HG03159 (cell line): Measurements from ENCODE around the gene KLHL4.
"Not testable (repeated sequence)": the region's sequence is repeated elsewhere in the genome, so short reads cannot be mapped to it uniquely, and the experiment has no call there.

Experiments
- ATAC-seq: cut with Tn5 transposase; IDR thresholded peaks from one replicate; pipeline ENCODE4 v1.9.1; 2021; ENCODE audit warnings: mild to moderate bottlenecking, moderate library complexity; ENCODE audit not compliant: unreplicated experiment

The KLHL4 gene

GRCh38 chrX:87661761-87662160, 144.2 kb downstream of the KLHL4 start:
- no peak for ATAC-seq

DNA sequence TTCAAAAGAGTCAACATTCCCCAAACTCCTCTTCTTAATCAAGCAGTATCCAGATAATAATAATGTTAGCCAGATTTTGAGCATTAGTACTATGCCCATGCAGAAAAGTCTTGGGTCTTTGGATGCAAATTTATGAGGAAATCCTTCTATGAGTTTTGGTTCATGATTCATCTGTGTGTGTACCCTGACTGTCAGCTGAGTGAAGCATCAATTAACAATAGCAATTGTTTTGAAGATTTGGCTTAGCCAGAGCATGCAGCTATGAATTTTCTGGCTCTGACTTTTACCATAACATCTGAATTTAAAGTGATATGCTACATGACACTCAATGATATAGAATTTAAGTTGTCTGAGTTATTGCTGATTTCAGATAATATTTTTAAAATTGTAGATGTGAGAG, 145.8 kb downstream of the KLHL4 start:
- ATAC-seq = no peak

DNA sequence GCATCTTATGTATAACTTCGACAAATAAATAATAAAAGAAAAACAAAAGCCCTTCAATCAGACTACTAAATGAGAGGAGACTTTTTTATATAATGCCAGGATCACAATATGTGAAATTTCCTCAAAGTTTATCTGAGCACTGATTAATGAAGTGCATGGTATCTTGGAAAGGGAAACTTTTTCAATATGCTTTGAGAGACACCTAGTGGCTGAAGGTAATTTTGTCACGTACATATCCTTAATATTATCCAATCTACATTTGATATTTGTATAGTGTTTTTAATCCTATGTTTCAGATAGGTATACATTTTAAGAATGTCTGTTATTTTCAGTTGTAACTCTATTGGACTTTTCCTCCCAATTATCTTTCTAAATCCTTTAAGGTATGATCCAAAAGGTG, 146.8 kb downstream of the KLHL4 start:
- no peak for ATAC-seq

DNA sequence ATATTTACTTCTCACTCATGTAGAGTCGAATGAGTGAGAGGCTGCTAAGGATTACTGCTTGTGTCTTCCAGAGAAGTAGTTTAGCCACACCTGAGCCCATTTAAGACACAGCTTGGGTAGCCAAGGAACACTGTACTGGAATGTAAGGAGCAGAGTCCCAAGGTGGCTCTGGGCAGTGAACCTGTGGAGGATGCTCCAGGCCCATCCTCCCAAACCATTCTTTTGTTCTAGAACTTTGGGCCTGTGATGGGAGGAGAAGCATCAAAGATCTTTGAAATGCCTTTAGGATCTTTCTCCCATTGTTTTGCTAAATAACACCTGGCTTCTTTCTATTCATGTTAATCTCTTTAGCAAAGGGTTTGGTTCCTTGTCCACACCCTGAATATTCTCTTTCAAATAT, 162.2 kb downstream of the KLHL4 start:
- no peak for ATAC-seq

DNA sequence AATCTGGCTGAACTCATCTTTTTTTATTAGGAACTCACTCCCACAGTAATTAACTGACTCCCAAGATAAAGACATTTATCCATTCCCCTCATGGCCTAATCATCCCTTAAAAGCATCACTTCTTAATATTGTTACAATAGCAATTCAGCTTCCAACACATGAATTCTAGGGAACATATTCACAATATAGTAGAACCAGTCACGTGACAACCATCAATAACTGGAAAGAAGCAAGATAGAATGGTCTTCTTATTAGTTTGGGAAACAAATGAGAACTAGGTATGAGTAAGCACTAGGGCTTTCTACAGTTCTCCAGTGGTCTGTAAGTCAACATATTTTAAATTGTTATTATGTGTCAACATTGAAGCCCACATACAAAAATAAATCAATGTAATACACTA, 170.1 kb downstream of the KLHL4 start:
- no peak for ATAC-seq

- ATAC-seq = not testable (repeated sequence)
These were observed 170.6 kb downstream of the KLHL4 start for GRCh38 chrX:87688113-87688748.

- not testable (repeated sequence) for ATAC-seq
These were observed 171.6 kb downstream of the KLHL4 start for GRCh38 chrX:87689218-87689617.

- ATAC-seq = no peak
These were observed 175.6 kb downstream of the KLHL4 start for GRCh38 chrX:87693204-87693603.

- no peak for ATAC-seq
These were observed 179.8 kb downstream of the KLHL4 start for GRCh38 chrX:87697409-87697808.

DNA sequence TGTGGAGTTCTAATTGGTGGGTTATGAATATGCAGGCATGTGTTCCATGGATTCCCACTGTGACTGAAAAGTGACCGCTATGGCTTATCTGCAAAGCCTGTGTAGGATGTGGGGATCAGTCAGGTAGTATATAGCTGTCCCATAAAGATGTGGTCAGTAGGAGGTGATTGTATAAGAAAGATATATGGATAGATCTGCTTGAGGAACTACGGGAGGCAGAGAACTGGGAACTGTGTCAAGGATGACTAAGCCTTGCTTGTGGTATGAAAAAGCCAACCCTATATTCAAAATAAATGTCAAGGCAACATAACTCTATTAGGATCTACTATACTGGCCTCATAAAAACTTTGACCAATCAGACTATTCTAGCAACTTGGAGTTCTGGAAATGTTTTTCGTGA, 185.2 kb downstream of the KLHL4 start:
- no peak for ATAC-seq

DNA sequence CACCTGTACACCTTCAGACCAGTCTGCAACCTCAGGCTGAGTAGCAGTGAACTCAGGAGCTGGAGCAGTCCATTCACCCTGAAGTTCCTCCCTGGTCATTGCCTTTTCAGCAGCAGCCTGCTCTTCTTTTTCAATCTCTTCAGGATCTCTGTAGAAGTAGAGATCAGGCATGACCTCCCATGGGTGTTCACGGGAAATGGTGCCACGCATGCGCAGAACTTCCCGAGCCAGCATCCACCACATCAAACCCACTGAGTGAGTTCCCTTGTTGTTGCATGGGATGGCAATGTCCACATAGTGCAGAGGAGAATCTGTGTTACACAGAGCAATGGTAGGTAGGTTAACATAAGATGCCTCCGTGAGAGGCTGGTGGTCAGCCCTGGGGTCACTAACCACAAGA, 185.9 kb downstream of the KLHL4 start:
- not testable (repeated sequence) for ATAC-seq

DNA sequence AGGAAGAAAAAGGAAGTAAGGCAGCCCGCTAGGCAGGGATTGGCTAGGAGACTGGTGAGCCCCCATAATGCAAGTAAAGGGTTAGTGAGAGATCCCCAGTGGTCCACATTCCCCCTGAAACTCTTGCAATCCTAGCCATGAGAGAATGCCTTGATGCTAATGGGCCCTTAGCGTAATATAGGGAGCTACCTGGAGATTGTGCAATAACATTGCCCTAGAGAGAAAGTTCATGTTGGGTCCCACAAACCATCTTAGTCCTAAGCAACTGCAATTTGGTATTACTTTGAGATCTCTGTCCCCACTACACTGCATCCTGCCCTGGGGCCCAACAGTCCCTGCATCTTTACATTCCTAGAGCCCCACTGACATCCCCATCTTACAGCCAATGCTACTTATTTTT, 188.5 kb downstream of the KLHL4 start:
- ATAC-seq = no peak

DNA sequence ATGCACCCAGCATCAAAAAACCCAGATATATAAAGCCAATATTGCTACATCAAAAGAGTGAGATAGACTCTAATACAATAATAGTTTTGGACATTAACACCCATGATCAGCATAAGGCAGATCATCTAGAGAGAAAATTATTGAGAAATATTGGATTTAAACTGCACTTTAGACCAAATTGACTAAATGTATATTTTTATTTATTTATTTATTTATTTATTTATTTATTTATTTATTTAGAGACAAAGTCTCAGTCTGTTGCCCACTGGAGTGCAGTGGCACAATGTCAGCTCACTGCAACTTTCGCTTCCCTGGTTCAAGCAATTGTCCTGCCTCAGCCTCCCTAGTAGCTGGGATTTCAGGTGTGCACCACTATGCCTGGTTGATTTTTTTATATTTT, 193.0 kb downstream of the KLHL4 start:
- ATAC-seq = no peak
